GM21723 (cell line): ENCODE measurements around the gene F2RL3.
"Not testable (repeated sequence)": the region's sequence is repeated elsewhere in the genome, so short reads cannot be mapped to it uniquely, and the experiment has no call there.

Source experiments
- ATAC-seq: cut with Tn5 transposase; IDR thresholded peaks from one replicate; pipeline ENCODE4 v1.9.1; 2021; ENCODE audit warnings: mild to moderate bottlenecking, moderate library complexity; ENCODE audit not compliant: unreplicated experiment

The F2RL3 gene

DNA sequence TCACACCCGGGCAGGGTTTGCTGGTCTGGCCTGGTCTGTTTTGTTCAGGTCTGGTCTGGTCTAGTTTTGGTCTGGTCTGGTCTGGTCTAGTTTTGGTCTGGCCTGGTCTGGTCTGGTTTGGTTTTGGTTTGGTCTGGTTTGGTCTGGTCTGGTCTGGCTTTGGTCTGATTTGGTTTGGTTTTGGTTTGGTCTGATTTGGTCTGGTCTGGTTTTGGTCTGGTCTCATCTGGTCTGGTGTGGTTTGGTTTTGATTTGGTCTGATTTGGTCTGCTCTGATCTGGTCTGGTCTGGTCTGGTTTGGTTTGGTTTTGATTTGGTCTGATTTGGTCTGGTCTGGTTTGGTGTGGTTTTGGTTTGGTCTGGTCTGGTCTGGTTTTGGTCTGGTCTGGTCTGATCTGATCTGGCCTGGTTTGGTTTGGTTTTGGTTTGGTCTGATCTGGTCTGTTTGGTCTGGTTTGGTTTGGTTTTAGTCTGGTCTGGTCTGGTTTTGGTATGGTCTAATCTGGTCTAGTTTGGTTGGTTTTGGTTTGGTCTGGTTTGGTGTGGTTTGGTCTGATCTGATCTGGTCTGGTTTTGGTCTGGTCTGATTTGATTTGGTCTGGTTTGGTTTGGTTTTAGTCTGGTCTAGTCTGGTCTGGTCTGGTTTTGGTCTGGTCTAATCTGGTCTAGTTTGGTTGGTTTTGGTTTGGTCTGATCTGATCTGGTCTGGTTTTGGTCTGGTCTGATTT lies 14.4 kb upstream of the F2RL3 start:
- no peak for ATAC-seq

DNA sequence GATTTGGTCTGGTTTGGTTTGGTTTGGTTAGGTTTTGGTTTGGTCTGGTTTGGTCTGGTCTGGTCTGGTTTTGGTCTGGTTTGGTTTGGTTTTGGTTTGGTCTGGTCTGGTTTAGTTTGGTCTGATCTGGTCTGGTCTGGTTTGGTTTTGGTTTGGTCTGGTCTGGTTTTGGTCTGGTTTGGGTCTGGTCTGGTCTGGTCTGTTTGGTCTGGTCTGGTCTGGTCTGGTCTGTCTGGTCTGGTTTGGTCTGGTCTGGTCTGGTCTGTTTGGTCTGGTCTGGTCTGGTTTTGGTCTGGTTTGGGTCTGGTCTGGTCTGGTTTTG lies 13.9 kb upstream of the F2RL3 start:
- ATAC-seq = not testable (repeated sequence)

DNA sequence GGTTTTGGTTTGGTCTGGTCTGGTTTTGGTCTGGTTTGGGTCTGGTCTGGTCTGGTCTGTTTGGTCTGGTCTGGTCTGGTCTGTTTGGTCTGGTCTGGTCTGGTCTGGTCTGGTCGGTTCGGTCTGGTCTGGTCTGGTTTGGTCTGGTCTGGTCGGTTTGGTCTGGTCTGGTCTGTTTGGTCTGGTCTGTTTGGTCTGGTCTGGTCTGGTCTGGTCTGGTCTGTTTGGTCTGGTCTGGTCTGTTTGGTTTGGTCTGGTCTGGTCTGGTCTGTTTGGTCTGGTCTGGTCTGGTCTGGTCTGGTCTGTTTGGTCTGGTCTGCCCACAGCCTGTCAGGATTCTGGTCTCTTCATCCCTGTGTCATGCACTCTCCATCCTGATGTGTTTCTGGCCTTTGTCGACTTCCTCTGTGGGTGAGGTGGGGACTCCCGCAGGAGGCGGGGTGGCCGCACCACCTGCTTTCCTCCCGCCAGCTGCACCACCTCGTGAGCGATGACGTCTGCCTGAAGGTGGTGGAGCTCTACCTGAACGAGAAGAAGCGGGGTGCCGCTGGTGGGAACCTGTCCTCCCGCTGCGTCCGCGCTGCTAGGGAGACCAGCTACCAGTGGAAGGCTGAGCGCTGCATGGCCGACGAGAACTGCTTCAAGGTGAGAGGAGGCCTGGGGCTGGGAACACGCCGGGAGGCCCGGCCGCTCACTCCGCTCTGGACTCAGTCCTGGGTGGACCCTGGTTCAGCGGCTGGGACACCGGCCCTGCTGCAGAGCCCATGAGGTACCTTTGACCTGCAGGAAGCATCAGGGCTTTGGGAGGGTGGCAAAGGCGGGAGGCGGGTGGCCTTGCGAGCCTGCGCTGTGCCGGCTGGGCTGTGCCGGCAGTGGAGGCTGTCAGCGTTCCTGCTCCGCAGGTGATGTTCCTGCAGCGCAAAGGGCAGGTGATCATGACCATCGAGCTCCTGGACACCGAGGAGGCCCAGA lies 12.9 kb upstream of the F2RL3 start:
- no peak for ATAC-seq

DNA sequence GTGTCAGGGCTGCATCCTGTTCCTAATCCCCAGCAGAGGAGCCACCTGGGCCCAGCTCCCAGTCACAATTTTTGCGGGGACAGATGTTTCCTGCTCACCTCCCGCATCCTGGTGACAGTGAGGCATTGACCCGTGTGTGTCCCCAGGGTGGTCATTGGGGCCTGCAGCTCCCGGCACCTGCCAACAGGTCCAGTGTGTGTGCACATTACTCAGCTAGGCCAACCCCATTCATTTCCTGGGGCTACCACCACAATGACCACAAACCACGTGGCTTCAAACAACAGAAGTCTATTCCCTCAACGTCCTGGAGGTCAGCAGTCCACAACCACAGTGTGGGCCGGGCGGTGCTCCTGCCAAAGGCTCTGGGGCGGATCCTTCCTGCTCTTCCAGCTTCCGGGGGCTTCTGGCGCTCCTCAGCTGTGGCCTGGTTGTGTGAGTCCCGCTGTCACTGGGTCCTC lies 11.9 kb upstream of the F2RL3 start:
- no peak for ATAC-seq

DNA sequence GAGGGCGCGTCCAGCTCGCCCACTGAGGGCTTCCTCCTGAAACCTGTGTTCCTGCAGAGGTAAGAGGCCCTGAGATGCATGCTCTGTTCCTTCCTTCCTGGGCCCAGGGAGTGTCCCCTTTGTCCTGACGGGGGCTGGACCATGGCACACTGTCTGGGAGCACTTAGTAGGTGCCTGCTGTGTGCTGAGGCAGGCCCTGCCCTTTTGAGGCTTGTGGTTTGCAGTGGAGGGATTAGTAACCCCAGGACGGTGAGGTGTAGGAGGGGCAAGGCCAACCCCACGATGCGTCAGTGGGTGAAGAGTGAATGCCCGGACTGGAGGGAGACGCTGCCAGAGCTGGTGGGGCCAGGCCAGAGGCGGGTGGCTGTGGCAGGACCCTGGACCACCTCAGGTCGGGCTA lies 11.2 kb upstream of the F2RL3 start:
- no peak for ATAC-seq

DNA sequence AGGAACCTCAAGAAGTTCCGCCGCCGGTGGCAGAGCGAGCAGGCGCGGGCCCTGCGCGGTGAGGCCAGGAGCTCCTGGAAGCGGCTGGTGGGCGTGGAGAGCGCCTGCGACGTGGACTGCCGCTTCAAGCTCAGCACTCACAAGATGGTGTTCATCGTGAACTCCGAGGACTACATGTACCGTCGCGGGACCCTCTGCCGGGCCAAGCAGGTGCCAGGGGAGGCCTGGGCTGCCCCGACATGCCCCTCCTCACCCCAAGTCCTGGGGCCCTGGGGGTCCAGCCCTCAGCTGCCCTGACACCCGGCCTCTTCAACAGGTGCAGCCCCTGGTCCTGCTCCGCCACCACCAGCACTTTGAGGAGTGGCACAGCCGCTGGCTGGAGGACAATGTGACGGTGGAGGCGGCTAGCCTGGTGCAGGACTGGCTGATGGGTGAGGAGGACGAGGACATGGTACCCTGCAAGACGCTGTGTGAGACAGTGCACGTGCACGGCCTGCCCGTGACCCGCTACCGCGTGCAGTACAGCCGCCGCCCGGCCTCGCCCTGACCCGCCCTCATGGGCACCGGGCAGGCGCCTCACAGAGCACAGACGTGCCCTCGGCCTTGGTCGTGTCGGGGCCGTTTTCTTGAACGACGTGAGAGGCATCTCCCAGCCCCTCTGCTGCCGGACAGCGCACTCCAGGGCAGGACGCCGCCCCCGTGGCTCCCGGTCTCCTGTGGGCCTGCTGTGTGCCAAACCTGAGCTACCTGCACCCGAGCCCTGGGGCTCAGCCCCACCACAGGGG lies 10.4 kb upstream of the F2RL3 start:
- ATAC-seq = no peak

DNA sequence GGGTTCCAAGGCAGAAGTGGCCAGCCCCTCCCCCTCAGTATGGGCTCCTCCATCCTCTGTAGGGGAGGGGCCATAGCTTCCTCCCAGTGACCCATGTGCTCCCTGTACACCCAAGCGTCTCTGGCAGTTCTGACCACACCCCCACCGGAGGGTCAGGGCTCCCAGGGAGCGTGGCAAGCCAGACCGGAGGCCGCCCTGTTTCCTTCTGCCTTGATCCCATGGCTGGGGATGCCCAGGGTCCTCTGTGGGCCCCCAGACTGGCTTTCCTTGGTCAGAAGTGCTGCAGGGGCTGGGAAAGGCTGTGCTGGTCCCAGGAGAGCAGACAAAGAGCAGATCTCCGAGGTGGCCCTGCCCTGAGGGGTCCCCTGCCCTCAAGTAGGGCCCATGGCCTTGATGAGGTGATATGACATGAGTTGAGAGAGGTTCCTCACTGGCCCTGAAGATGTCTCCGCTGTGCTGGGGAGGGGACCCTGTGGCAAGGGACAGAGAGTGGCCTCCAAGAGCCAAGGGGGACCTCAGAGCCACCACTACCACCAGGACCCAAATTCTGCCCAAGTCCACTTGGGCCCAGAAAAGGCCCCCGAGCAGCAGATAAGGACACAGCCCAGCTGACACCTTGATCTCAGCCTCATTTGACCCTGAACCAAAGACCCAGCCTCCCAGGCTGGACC lies 7.8 kb upstream of the F2RL3 start:
- ATAC-seq = no peak

DNA sequence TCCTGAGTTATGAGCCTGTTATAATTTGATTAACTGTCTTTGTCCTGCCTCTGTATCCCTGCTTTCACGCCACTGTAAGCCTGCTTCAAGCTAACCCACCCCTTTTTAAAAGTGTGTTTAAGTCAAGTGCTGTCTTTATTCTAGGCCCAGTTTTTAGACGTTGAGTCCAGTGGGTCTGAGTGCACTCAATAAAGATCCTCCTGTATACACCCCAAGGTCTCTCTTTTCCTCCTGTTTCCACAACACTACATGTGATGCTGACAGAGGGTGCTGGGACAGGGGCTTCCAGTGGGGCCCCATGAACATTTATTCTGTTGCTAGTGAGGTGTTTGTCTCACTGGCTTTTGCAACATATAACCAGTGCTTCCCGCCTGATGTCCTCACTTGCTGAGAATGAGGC lies 6.7 kb upstream of the F2RL3 start:
- no peak for ATAC-seq

DNA sequence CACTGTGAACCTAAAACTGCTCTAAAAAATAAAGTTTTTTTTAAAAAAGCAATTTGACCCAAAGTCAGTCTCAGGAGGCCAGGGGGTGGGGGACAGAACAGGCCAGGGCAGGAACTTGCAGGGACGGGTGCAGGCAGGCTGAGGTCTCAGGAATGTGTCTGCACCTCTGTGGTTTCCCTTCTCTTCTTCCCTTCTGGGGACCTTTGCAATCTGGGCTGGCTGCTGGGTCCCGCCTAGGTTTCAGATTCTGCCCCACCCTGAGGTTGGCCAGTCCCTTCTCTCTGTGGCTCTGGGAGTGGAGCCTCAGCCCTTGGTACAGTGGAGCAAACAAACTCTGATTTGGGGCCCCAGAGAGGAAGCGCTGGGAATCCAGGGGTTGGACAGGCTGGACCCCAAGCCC lies 5.3 kb upstream of the F2RL3 start:
- ATAC-seq = no peak

DNA sequence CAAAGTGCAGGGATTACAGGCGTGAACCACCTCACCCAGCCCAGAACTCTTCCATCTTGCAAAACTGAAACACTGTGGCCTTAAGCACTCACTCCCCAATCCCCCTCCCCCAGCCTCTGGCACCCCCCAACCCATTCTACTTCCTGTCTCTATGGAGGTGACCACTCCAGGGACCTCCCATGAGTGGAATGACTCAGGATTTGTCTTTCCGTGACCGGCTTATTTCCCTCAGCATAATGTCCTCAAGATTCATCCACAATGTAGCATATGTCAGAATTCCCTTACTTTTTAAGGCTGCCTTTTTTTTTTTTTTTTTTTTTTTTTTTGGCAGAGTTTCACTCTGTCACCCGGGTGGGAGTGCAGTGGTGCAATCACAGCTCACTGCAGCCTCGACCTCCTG lies 3.6 kb upstream of the F2RL3 start:
- no peak for ATAC-seq

DNA sequence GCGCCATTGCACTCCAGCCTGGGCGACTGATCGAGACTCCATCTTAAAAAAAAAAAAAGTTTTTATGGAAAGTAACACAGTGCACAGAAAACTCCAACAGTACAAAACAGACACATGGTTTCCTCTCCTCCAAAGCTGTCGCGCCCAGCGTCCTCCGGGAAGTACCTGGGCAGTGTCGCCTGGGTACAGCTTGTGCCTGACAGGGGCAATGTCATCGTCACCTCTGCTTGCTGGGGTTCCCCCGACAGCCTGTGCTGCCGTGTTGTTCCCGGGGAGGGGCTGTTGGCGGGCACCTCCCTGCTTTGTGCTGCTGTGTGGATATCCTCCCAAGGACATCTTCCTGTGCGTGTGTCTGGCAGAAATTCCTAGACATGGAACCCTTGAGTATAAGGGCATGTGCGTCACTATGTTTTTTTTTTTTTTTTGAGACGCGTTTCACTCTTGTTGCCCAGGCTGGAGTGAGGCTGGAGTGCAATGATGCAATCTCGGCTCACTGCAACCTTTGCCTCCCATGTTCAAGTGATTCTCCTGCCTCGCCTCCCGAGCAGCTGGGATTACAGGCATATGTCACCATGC lies 2.4 kb upstream of the F2RL3 start:
- no peak for ATAC-seq

DNA sequence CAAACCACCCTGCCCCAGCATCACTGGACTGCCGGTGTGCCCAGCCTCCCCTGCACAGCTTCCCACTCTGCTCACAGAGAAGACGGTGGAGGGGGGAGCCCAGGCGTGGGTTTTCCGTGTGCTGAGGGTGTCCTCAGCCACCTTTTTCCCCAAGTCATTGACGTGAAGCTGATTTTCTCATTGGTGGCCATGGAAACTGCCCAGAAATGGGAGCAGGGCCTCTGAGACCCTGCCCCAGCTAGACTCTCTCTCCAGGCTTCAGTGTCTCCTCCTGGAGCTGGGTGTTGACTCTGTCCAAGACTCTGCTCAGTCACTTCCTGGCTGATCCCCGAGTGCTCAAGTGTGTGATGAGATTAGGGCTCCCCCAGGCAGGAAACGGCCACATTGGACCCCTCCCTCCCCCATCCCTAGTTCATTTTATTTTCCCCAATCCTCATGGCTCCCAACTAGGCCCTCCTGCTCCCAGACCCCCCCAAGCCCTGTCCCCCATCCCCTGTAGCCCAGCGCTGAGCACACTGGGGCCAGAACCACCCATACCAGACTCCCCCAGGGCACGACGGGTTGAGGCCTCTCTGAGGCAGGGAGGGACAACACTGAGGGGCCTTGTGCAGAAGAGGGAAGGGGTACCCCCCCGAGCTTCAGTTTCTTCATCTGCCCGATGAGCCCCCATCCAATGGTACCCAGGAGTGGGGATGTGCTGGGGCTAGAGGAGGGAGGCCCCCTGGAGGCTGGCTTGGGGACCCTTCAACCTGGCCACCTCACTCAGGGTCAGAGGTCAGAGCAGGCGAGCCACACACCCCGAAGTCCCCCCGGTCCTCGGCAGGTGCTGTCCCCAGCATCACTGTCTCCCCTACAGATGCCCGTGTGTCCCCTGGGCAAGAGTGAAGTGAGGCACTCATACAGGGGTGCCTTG lies 1.2 kb upstream of the F2RL3 start:
- ATAC-seq = no peak

DNA sequence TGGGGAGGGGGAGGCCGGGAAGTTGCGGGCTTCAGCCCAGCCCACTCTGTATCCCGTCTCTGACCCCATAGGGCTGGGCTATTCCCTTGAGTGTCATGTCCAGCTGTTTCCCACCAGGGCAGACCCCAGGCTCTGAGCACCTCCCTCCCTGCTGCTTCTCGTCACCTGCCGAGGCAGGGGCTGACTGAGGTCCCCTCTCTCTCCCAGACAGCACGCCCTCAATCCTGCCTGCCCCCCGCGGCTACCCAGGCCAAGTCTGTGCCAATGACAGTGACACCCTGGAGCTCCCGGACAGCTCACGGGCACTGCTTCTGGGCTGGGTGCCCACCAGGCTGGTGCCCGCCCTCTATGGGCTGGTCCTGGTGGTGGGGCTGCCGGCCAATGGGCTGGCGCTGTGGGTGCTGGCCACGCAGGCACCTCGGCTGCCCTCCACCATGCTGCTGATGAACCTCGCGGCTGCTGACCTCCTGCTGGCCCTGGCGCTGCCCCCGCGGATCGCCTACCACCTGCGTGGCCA lies 625 bp downstream of the F2RL3 start:
- ATAC-seq = no peak

DNA sequence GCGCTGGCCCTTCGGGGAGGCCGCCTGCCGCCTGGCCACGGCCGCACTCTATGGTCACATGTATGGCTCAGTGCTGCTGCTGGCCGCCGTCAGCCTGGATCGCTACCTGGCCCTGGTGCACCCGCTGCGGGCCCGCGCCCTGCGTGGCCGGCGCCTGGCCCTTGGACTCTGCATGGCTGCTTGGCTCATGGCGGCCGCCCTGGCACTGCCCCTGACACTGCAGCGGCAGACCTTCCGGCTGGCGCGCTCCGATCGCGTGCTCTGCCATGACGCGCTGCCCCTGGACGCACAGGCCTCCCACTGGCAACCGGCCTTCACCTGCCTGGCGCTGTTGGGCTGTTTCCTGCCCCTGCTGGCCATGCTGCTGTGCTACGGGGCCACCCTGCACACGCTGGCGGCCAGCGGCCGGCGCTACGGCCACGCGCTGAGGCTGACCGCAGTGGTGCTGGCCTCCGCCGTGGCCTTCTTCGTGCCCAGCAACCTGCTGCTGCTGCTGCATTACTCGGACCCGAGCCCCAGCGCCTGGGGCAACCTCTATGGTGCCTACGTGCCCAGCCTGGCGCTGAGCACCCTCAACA lies 1.2 kb downstream of the F2RL3 start:
- no peak for ATAC-seq

DNA sequence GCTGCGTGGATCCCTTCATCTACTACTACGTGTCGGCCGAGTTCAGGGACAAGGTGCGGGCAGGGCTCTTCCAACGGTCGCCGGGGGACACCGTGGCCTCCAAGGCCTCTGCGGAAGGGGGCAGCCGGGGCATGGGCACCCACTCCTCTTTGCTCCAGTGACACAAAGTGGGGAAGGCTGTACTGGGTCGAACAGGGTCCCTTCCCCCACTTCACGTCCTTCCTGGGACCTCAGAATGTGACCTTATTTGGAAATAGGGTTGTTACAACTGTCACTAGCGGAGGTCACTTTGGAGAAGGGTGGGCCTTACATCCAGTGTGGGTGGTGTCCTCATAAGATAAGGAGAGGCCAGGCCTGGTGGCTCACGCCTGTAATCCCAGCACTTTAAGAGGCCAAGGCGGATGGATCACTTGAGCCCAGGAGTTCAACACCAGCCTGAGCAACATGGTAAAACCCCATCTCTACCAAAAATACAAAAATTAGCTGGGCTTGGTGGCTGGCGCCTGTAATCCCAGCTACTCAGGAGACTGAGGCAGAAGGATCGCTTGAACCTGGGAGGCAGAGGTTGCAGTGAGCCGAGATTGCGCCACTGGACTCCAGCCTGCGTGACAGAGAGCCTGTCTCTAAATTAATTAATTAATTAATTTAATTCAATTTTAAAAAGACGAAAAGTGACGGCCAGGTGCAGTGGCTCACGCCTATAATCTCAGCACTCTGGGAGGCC lies 1.8 kb downstream of the F2RL3 start:
- ATAC-seq = no peak

DNA sequence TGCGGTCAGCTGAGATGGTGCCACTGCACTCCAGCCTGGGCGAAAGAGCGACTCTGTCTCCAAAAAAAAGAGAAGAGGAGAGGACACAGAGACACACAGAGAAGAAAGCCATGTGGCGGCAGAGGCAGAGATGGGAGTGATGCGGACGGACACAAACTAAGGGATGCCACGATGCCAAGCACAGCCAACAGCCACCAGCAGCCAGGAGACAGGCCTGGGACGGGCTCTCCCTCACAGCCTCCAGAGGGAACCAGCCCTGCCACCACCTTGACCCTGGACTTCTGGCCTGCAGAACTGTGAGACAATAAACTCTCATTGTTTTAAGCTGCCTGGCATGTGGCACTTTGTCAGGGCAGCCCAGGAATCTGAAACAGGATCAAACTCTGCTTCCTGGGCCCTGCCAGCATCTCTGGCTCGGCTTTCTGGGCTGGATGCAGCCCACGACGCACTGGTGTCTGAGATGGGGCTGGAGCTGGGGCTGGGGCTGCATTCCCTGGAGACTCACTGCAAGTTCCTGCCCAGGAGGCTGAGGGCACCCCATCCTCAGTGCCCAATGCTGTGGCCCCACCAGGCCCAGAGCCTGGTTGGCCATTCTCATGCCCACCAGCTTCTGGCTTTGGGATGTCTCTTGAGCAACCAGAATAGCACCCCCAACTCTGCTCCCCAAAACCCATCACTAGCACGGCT lies 3.0 kb downstream of the F2RL3 start:
- no peak for ATAC-seq

DNA sequence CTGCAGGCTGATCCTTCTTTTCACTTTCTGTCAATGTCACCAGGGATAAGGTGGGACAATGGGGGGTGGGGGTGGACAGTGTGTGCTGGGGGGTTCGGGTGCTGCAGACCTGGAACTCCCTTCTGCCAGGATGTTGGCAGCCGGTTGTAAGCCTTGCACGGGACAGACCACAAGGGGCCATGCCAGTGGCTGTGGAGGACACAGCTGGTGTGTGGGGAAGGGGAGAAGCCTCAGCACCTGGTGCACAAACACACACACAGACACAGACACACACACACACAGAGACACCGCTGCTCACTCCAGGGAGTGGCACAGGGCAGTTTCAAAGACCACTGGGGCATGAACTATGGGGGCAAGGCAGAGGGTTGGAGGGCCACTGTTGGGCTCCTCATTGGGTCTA lies 3.6 kb downstream of the F2RL3 start:
- no peak for ATAC-seq
